ENCODE measurements around the gene NPAS2.

The NPAS2 gene

DNA sequence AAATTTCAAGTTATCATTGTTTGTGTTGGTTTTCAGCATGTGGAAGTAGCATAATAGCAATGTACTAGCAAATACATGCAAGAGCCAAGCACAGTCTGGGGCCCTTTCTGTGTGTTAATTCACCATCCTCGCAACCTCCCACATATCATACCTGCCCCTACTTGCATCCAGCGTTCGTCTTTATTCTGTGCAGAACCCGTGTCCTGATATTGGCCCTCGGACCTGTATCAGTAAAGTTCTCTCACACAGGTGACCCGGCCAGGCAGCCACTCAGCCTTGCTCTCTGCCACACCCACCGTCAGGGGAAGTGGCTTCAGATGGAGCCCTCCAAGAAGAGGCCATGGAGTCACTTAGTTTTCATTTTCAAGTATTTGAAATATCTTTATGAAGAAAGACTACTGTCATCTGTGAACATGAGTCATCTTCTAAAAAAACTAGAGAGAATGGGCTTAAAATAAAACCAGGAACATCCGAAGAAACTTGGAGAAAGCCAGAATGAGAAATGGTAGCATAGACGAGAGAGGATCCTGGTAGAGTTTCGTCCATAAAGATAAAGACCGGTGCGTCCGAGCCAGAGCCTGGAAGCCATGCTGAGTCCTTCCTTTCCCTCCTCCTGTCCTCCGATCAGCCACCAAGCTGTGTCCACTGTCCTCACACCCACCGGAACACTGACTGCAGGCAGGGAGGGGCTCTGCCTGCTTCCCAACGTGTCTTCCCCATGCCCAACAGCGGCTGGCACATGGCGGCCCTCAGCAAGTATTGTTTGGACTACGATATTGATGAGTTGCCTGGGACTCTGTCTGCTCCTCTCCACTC lies 124.9 kb downstream of the NPAS2 start:
- DNase-seq (ENCODE audit: low read depth) = no peak
- TF ChIP-seq, protein P1, sequence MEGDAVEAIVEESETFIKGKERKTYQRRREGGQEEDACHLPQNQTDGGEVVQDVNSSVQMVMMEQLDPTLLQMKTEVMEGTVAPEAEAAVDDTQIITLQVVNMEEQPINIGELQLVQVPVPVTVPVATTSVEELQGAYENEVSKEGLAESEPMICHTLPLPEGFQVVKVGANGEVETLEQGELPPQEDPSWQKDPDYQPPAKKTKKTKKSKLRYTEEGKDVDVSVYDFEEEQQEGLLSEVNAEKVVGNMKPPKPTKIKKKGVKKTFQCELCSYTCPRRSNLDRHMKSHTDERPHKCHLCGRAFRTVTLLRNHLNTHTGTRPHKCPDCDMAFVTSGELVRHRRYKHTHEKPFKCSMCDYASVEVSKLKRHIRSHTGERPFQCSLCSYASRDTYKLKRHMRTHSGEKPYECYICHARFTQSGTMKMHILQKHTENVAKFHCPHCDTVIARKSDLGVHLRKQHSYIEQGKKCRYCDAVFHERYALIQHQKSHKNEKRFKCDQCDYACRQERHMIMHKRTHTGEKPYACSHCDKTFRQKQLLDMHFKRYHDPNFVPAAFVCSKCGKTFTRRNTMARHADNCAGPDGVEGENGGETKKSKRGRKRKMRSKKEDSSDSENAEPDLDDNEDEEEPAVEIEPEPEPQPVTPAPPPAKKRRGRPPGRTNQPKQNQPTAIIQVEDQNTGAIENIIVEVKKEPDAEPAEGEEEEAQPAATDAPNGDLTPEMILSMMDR (IDR thresholded peaks at IDR 0.05; ENCODE audit: low read depth, low read length, missing control alignments) = no peak
- no peak overlapping the region for H3K4me3 ChIP-seq (ENCODE audit: low read depth, low read length)

DNA sequence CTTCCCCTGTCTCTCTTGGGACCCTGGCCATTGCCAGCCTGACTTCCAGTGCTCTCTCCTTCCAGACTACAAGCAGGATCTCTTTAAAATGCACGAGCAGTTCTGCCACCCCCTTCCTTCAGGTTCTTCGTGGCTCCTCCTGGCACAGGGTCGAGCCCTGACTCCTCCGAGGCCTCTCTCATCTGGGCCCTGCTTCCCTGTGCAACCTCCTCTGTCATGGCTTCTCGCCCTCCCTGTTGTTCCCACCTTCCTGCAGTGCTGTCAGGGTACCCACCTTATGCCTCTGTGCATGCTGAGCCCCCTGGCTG lies 125.4 kb downstream of the NPAS2 start:
- H3K4me3 ChIP-seq (ENCODE audit: low read depth, low read length) = no peak overlapping the region
- TF ChIP-seq, protein P1 (IDR thresholded peaks at IDR 0.05; ENCODE audit: low read depth, low read length, missing control alignments) = no peak
- no peak for DNase-seq (ENCODE audit: low read depth)

DNA sequence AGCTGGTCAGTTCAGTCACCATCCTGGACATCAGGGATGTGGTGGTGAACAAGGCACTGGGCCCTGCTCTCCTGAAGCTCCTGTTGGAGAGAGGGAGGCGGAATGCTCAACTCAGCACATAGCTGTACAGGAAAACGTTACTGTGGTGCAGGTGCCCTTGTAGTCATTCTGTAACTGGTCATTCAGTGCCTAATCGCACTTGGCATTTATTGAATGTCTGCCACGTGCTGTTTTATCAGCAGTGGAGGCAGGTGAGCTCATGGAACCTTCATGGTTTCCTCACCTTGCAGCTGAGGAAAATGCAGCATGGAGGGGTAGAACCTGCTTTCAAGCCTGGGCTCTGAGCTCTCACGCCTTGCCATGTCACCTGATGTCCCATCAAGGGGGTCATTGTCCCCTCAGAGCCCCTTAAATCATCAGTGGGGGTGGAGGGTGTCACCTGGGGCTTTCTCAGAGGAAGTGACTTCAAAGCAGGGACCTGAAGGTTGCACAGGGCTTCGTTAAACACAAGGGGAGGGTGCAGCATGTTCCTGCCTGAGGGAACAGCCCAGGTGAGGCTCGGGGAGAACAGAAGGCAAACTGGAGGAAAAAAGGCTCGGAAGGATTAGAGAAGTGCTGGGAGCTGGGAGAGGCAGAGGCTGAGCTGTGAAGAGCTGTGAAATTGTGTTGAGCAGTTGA lies 126.1 kb downstream of the NPAS2 start:
- TF ChIP-seq, protein P1 (IDR thresholded peaks at IDR 0.05; ENCODE audit: low read depth, low read length, missing control alignments) = no peak
- no peak for DNase-seq (ENCODE audit: low read depth)
- no peak overlapping the region for H3K4me3 ChIP-seq (ENCODE audit: low read depth, low read length)

DNA sequence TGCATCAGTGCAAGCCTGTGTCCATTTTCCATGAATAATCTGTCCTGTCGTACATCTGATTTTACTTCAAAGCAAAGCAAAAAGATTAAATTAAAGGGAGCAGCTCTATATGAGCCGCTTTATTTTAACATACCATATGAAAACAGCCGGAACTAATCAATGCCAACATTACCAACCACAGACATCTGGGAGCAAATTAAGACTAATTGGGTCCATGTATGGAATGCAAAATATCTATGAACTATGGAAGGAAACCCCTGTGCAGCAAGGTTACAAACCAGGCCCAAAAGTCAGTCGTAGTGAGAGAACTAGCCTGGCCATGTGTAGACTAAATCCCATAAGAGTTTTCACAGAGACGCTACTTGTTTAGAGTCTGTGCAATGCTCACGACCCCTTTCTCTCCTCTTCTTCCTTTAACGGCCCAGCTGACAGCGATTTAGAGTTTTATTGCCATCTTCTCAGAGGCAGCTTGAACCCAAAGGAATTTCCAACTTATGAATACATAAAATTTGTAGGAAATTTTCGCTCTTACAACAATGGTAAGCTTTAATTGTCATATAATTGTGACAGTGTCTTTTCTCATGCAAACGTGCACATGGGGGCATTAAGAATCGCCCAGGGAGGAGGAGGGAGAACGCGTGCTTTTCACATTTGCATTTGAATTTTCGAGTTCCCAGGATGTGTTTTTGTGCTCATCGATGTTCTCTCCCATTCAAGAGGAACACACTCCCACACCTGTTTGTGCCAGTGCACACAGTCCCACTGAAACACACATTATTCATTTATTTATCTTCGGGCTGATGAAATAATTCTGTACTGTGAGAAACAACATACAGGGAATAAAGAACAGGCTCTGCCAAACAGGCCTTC lies 129.2 kb downstream of the NPAS2 start:
- TF ChIP-seq, protein P1 (IDR thresholded peaks at IDR 0.05; ENCODE audit: low read depth, low read length, missing control alignments) = no peak
- no peak overlapping the region for H3K4me3 ChIP-seq (ENCODE audit: low read depth, low read length)
- DNase-seq (ENCODE audit: low read depth) = no peak

DNA sequence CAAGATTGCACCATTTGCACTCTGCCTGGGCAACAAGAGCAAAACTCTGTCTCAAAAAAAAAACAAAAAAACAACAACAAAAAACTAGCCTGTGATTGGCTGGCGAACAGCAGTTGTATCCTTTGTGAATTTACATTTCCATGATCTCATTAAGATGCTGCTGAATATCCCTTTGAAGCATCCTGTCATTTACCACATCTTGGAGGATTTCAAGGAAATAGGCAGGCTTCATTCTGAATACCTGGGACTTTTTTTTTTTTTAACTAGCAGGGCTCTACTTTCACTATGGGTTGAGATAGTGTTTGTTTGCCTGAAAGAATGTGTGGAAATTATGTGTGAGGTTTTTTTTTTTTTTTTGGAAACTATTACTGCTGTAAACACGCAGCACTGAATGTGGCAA lies 132.6 kb downstream of the NPAS2 start:
- no peak for DNase-seq (ENCODE audit: low read depth)
- TF ChIP-seq, protein P1 (IDR thresholded peaks at IDR 0.05; ENCODE audit: low read depth, low read length, missing control alignments) = no peak
- no peak overlapping the region for H3K4me3 ChIP-seq (ENCODE audit: low read depth, low read length)

DNA sequence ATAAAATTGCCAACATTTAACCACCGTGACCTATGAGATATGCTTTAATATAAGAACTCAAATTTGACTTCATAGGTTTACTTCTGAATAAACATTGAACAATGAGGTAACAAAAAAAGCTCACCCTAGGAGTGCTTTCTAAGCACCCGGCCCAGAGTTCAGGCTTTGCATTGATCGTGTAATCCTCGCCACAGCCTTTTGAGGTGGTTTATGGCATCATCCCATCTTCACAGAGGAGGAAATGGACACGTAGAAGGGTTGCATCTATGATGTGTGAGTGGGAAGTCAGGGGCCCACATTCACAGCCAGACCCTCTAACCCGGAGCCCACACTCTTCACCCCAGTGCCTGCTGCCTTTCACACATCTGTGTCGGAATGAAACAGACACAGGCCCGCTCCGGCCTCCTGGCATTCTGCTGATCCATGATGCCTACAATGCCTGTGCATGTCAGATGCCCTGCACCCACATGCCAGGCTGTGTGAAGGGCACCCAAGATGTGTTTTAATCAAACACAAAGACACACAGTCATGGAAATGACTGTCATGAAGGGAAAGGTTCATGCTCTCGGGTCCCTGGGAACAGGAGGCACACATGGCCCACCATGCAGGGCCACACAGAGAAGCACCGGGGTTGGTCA lies 133.6 kb downstream of the NPAS2 start:
- no peak for DNase-seq (ENCODE audit: low read depth)
- no peak overlapping the region for H3K4me3 ChIP-seq (ENCODE audit: low read depth, low read length)
- TF ChIP-seq, protein P1 (IDR thresholded peaks at IDR 0.05; ENCODE audit: low read depth, low read length, missing control alignments) = no peak
